Daoy (cell line): Measurements from ENCODE around the gene THAP6. TPM values are rescaled to one million over a fixed set of nuclear protein-coding genes. Genes with fewer than 3 reads are reported as not detected.
"Not testable (repeated sequence)": the region's sequence is repeated elsewhere in the genome, so short reads cannot be mapped to it uniquely, and the experiment has no call there.

Source experiments
- DNase-seq: peaks from one replicate; pipeline ENCODE4 v3.0.0-alpha.2; 2015; ENCODE audit warnings: low read depth
- total RNA-seq: library from RNA; depleted of rRNA; stranded (reverse); fragments of >200 nt; shearing (Covaris generic); gene quantifications from 2 replicates; pipeline ENCODE4 v1.2.3, GENCODE V29; 2014; rRNA removed

THAP6 gene, protein sequence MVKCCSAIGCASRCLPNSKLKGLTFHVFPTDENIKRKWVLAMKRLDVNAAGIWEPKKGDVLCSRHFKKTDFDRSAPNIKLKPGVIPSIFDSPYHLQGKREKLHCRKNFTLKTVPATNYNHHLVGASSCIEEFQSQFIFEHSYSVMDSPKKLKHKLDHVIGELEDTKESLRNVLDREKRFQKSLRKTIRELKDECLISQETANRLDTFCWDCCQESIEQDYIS
- 9.1 and 10.6 TPM in 2 replicates for total RNA-seq

- peak; percentile 91 for DNase-seq
Measured at GRCh38 chr4:75514131-75514948, at the start of gene THAP6, which contains the start of gene RCHY1. TSS of gene THAP6 (plus strand) at chr4:75514473. CDS start at chr4:75515453, 980 bp downstream. TSS of gene RCHY1 (minus strand) at chr4:75514403. CDS start at chr4:75514286, 117 bp downstream.

- no peak for DNase-seq
Measured at GRCh38 chr4:75469896-75470295, 44.4 kb upstream of the THAP6 start.

DNA sequence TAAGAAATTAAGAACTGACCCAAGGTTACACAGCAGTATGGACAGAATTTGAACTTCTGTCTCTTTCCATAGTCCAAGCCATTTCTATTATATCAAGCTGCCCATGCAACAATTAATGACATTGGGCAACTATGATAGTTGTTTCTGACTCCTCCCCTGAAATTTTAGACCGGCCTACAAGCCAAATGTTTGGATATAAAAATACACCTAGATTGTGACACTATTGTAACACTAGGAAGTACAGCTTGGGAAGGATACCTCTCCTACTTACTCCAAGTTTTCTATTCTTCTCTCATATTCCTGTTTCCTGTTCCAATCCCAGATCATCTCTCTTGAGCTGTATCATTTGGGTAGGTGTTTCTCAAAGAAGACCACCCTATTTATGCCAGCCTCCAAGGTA is 43.5 kb upstream of the THAP6 start:
- DNase-seq, result no peak

DNA sequence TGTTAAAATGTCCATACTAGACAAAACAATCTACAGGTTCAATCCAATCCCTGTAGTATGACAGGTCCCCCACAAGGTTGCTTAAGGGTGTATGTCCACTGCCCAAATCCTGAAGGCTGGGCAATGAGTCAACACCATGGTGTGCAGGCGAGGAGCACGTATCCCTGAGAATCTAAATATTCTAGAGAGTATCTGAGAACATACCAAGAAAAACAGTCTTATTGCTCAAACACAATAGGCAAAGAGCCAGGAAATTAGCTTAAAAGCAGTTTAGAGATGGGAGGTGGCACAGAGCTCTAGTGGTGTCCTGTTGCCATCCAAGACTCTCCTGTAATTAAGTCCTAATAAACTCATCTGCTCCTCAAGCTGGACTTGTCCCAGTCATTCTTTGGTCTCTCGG is 37.1 kb upstream of the THAP6 start:
- no peak for DNase-seq

- DNase-seq, result no peak
Measured at GRCh38 chr4:75484190-75484589, 30.1 kb upstream of the THAP6 start.

DNA sequence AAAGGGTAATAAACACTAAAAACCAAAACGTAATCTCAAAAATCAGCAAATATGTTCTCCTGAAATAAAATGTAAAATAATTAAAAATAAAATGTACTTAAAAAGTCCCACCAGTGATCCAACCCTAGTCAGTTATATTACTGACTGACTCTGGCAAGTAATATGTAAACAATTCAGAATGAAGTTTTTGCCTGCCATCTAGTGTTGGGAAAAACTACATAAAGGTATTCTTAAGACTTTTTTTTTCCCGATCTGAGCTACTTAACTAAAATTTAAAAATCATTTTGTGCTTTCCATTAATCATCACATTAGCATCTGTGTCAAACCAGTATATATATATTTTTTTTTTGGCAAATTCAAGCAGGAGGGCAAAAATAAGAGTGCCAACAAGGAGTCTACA is 24.1 kb upstream of the THAP6 start:
- no peak for DNase-seq

- DNase-seq, result no peak
Measured at GRCh38 chr4:75494563-75494962, 19.7 kb upstream of the THAP6 start.

DNA sequence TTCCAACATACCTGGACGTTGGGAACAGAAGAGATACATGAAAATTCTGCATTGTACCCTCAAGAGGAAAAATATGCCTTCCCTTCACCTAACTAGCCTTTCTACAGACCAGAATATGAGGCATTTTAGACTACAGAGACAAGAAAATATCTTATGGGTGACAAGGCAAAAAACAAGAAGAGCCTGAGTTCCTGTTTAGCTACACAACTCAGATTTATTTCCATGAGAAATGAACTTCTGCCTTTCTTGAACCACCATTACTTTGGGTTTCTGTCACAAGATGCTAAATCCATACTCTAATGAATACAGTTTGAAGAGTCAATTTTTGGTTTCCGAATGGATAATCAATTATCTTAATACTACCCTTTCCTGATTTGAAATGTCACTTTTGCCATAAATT is 18.8 kb upstream of the THAP6 start:
- DNase-seq, result no peak

DNA sequence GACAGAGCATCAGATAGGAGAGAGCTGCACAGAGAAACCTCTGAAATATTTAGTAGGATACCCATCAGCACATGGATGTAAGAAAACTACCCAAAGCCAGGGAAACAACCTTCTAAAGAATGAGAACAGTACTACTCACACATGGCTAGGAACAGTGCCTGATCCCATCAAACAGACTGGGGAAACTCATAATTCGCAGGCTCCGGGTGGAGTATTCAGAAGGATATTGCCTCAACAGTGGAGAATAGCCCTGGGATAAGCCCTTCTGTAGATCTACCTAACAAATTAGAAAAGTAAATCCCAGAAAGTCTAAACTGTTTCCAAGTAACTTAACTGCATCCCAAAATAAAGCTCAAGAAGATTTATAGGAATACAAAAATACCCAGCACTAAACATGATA is 17.9 kb upstream of the THAP6 start:
- DNase-seq, result no peak

- peak; percentile 1 for DNase-seq
Measured at GRCh38 chr4:75497133-75497532, 17.1 kb upstream of the THAP6 start.

- no peak for DNase-seq
Measured at GRCh38 chr4:75498041-75498440, 16.2 kb upstream of the THAP6 start.

DNA sequence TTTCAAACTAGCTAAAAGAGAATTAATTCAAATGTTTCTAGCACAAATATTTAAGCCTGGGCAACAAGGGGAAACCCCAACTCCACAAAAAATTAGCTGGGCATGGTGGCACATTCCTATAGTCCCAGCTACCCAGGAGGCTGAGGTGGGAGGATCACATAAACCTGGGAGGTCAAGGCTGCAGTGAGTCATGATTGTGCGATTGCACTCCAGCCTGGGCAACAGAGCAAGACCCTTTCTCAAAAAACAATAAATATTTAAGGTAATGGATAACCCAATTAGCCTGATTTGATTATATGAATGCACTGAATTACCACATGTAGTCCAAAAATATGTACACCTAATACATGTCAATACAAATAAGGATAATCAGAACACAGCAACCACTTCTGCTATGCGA is 14.4 kb upstream of the THAP6 start:
- DNase-seq, result no peak

- no peak for DNase-seq
Measured at GRCh38 chr4:75502671-75503070, 11.6 kb upstream of the THAP6 start.

- no peak for DNase-seq
Measured at GRCh38 chr4:75505630-75506029, 8.6 kb upstream of the THAP6 start.

DNA sequence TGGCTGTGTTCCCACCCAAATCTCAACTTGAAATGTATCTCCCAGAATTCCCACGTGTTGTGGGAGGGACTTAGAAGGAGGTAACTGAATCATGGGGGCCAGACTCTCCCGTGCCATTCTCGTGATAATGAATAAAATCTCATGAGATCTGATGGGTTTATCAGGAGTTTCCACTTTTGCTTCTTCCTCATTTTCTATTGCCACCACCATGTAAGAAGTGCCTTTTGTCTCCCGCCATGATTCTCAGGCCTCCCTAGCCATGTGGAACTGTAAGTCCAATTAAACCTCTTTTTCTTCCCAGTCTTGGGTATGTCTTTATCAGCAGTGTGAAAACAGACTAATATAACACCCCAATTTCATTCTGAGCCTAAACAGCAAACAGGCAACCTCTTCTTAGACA is 4.7 kb upstream of the THAP6 start:
- DNase-seq, result not testable (repeated sequence)

DNA sequence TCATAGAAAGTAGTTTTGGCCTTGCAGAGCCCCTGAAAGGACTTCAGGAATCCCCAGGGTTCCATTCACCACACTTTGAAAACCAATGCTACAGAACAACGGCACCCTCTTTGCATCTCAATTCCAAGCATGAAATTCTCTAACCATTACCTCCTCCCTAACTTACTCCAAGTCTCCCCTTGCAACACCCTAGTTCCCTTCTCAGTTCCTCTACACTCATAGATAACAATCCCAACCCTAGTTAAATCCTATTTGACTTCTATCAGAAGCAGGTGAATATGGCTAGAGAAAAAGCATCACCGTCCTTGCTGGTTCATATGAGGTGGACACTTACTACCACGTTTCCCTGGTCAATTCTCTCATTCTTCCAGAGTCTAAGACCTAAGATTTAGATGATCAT is 2.4 kb upstream of the THAP6 start:
- DNase-seq, result no peak

DNA sequence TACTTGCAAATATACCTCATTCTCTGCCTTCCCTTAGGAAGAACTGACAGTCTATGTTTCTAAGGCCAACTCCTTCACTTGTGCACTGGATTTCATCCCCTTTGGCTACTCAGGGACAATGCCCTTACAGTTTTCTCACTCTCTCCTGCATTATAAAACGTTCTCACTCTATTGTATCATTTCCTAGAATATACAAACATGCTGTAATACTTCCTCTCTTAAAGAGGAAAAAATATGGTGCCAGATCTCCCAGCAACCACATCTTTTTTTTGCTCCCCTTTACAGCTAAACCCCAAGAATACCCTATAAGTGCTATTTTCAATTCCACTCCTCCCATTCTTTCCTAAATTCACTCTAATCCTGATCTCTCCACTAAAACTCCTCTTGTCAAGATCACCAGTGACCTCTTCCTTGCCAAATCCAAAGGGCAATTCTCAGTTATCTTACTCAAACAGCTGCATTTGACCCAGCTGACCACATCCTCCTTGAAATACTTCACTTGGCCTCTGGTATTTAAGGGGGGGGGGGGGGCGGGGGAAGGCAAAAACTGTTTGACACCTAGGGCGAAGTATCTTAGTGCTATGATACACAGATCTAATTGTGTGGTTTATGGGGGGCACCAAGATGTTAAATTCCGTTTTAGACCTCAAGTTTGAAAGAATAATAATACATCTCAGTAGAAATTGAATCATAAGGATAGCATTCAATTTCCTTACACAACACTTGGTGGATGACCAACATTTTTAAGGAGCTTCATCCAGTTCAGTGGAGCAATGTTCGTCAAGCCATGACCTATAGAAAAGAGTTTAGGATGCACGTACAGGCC is 1.7 kb upstream of the THAP6 start:
- DNase-seq, result peak; percentile 25

DNA sequence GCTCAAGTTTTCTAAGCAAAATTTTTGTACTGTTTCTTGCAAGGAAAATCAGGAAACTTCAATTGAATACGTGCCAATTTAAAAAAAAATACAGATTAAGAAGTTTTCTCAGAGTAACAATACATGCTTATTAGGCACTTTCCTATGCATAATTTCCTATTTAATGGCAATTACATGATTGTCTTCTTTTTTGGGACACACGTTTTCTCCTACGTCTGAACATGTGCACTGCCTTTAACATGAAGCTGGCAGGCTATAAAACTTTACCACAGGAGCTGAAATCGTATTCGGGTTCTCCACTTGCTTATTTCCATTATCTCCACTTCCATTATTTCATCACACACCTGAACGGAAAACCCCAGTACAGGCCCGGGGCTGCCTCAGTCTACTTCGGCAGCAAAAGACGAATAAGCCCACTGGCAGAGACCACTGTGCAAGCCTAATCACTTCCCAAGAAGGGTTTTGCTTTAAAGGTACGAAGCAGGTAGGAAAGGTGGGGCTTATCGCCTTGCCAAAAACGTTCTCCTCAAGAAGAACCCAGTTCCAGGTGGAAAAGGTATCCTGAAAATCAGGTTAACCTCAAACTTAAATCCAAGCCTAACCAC is 645 bp upstream of the THAP6 start:
- peak; percentile 0 for DNase-seq

DNA sequence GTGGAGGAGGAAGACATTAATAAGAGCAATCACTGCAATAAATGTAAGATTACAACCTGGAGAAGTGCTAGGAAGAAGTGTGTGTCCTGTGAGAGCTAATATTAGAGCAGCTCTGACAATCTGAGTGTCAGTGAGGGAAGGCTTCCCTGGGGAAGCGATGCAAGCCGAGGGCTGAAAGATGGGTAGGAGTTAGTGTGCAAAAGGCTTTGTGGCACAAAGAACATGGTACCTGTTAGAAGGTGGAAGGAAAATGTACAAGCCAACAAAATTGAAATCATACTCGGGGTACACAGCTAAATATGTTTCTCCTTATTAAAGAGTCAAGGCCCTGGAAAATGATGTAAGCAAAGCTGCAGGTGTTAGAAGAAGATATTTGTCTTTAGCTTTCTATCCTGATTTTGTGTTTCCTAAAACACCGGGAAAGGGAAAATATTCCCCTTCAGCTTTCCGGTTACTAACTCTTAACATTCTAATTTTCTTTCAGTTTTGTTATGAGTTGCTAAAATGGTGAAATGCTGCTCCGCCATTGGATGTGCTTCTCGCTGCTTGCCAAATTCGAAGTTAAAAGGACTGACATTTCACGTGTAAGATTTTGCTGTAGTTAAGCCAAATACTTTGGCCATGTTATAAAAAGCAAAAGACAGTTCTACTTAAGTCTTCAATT is 808 bp downstream of the THAP6 start:
- DNase-seq, result peak; percentile 0

GRCh38 chr4:75516144-75516543 is 1.9 kb downstream of the THAP6 start:
- no peak for DNase-seq

- DNase-seq, result not testable (repeated sequence)
Measured at GRCh38 chr4:75519452-75519851, 5.2 kb downstream of the THAP6 start.
